Activated CD4-positive, alpha-beta T cell treated with anti-CD3 and anti-CD28 coated beads, Interleukin-2, amount 10 ng/mL, durations not matched to agents 7 days and 5 days (primary cell): ENCODE data around the gene SLX9. TPM values are rescaled to one million over a fixed set of nuclear protein-coding genes. Genes with fewer than 3 reads are reported as not detected.
A peak's percentile ranks its signal among the peaks of the same experiment; 100 is the strongest.

Source experiments
- CTCF ChIA-PET: fragments of 350-600 bp; sonication (Branson Sonifier 250); formaldehyde crosslinking; loops from one replicate; lab custom pipeline; 2021; ENCODE audit warnings: antibody characterized with exemption; lab: Charles Lee
- POLR2A ChIA-PET: fragments of 350-600 bp; sonication (Branson Sonifier 250); formaldehyde crosslinking; loops from one replicate; lab custom pipeline; 2021; ENCODE audit warnings: antibody characterized with exemption; lab: Charles Lee
- DNase-seq: peaks from one replicate; pipeline ENCODE4 v3.0.0-alpha.2; 2020
- H3K27ac Mint-ChIP-seq: one replicate; pipeline ENCODE4 v1.8.0; 2021; ENCODE audit warnings: mild to moderate bottlenecking, moderate library complexity, mixed read lengths
- H3K27me3 Mint-ChIP-seq: one replicate; pipeline ENCODE4 v1.8.0; 2021; ENCODE audit warnings: mixed read lengths
- H3K36me3 Mint-ChIP-seq: one replicate; pipeline ENCODE4 v1.8.0; 2021; ENCODE audit warnings: low read depth, mixed read lengths
- H3K4me1 Mint-ChIP-seq: one replicate; pipeline ENCODE4 v1.8.0; 2021; ENCODE audit warnings: mixed read lengths
- H3K4me3 Mint-ChIP-seq: one replicate; pipeline ENCODE4 v1.8.0; 2021; ENCODE audit warnings: mild to moderate bottlenecking, moderate library complexity, mixed read lengths
- H3K9me3 Mint-ChIP-seq: one replicate; pipeline ENCODE4 v1.8.0; 2021; ENCODE audit warnings: mixed read lengths
- total RNA-seq, 2 experiments: library from RNA; stranded (reverse); gene quantifications; one replicate each; pipeline ENCODE4 v1.2.3, GENCODE V29; 2021

The SLX9 gene
- total RNA-seq, 2 experiments from 2014 or later: 32.7 to 39.8 TPM

DNA sequence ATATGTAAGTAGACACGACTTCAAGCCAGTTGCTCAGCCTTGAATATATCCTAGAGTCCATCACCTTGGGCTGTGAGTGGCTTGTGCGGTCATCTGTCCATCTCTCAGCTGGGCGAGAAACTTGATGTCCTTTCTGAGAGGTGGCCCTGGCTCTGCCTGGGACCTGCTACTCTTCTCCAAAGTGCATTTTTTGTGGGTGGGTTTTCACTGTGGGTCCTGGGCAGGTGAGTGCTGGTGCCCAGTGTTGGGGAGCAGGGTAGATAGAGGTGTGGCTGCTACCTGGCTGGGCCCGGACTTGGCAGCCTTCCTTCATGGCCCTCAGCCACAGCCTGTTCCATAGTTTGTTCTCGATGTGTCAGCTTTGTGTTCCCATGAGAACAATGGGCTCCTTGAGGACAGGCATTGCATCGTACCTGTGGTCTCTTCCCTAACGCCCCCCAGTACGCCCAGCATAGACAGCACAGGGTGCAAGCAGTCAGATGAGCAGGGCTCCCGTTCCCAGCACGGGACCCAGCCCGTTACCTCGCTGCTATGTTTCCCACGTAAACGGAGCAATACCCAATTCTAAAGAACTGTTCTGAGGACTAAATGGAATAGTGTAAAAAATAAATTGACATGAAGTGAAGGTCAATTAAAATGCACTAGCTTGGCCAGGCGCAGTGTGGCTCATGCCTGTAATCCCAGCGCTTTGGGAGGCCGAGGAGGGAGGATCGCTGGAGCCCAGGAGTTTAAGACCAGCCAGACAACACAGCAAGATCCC, 877 bp upstream of the SLX9 start:
- Mint-ChIP-seq H3K4me3 (peak overlapping the region; percentile 83), H3K9me3 (no peaks in the 10 kb centered on the region), H3K27me3 (no peaks in the 10 kb centered on the region), H3K4me1 (peaks cover 44% of the 10 kb centered on the region), H3K36me3 (peaks cover 4% of the 10 kb centered on the region), H3K27ac (peak overlapping the region; percentile 85)
- POLR2A ChIA-PET: no interaction called here
- no peak for DNase-seq
- CTCF ChIA-PET: interaction anchor here (1.0 to 1.9 kb wide), 2 partner anchors 10 to 20 kb away, joined by 3 to 4 read pairs; no protein-coding TSS in a partner anchor

DNA sequence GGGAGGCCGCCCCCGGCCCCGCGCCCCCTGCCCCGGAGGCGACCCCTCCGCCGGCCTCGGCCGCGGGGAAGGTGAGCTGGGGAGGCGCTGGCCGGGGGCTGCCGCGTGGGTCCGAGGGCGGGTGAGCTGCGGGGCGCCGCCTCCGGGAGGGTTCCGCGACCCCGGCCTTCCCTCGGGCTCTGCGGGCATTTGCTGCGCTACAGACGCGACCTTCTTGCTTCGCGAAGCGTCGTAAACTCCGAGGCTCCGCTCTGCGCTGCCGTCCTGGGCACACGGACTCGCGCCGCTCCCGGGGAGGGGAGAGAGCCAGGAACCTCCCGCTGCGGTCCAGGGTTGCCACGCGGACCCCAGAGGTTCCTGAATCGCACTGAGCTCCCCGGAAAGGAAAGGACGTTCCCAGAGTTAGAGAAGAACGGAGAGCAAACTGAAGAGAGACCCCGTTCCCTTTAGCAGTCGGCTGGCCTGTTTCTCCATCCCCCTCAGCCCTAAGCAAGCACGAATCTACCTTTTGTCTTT, 345 bp downstream of the SLX9 start:
- H3K36me3 Mint-ChIP-seq: peaks cover 12% of the 10 kb centered on the region
- no peak for DNase-seq
- POLR2A ChIA-PET: interaction anchor here (0.7 kb wide), 1 partner anchor 197 kb away, joined by 3 read pairs; no protein-coding TSS in a partner anchor
- H3K4me3 Mint-ChIP-seq: peak overlapping the region; percentile 83
- peaks cover 46% of the 10 kb centered on the region for H3K4me1 Mint-ChIP-seq
- CTCF ChIA-PET: interaction anchor here (0.8 to 1.6 kb wide), 3 partner anchors 8 to 86 kb away, joined by 3 to 4 read pairs (median 4); no protein-coding TSS in a partner anchor
- no peaks in the 10 kb centered on the region for H3K27me3 Mint-ChIP-seq
- peak overlapping the region; percentile 84 for H3K27ac Mint-ChIP-seq
- H3K9me3 Mint-ChIP-seq: no peaks in the 10 kb centered on the region

DNA sequence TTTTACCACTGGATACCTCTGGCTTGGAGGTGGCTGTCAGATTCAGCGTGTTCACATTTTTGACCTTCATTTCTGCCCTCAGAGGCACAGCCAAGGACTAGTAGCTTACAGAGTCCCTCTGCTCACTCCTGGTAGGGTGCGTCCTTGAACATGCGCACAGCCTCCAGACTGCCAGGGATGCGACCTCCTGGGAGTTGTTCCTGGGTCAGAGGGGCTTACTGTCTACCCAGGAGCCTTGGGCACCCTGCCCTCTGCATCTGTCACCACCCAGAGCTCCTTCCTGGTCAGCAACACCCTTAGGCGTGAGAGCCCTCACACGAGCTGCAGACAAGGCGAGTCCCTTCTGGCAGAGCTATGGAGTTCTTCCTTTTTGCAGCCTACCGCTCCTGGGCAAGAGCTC, 1.7 kb downstream of the SLX9 start:
- H3K4me3 Mint-ChIP-seq: peak overlapping the region; percentile 81
- no peak overlapping the region for H3K27ac Mint-ChIP-seq
- H3K4me1 Mint-ChIP-seq: peaks cover 52% of the 10 kb centered on the region
- peaks cover 16% of the 10 kb centered on the region for H3K36me3 Mint-ChIP-seq
- no peak for DNase-seq
- ChIA-PET POLR2A (no interaction called here), CTCF (interaction anchor here (0.9 to 2.1 kb wide), 4 partner anchors 8 to 195 kb away, joined by 3 to 5 read pairs (median 4); no protein-coding TSS in a partner anchor)
- H3K9me3 Mint-ChIP-seq: no peaks in the 10 kb centered on the region
- no peaks in the 10 kb centered on the region for H3K27me3 Mint-ChIP-seq

GRCh38 chr21:44942566-44942965, 2.7 kb downstream of the SLX9 start:
- H3K4me1 Mint-ChIP-seq: peaks cover 52% of the 10 kb centered on the region

GRCh38 chr21:44943005-44943685, 3.3 kb downstream of the SLX9 start:
- Mint-ChIP-seq H3K9me3 (no peaks in the 10 kb centered on the region), H3K36me3 (peaks cover 20% of the 10 kb centered on the region), H3K4me1 (peaks cover 52% of the 10 kb centered on the region), H3K27me3 (no peaks in the 10 kb centered on the region), H3K27ac (no peak overlapping the region), H3K4me3 (no peak overlapping the region)
- ChIA-PET CTCF (interaction anchor here (1.1 to 2.1 kb wide), 3 partner anchors 15 to 193 kb away, joined by 3 to 5 read pairs (median 4); no protein-coding TSS in a partner anchor), POLR2A (no interaction called here)
- no peak for DNase-seq

More at GRCh38 chr21:44942566-44942965, 2.7 kb downstream of the SLX9 start:
- Mint-ChIP-seq H3K27me3 (no peaks in the 10 kb centered on the region), H3K36me3 (peaks cover 20% of the 10 kb centered on the region), H3K4me3 (no peak overlapping the region), H3K27ac (no peak overlapping the region), H3K9me3 (no peaks in the 10 kb centered on the region)
- ChIA-PET POLR2A (no interaction called here), CTCF (interaction anchor here (1.1 to 2.1 kb wide), 2 partner anchors 186 to 194 kb away, joined by 4 to 5 read pairs; no protein-coding TSS in a partner anchor)
- no peak for DNase-seq

DNA sequence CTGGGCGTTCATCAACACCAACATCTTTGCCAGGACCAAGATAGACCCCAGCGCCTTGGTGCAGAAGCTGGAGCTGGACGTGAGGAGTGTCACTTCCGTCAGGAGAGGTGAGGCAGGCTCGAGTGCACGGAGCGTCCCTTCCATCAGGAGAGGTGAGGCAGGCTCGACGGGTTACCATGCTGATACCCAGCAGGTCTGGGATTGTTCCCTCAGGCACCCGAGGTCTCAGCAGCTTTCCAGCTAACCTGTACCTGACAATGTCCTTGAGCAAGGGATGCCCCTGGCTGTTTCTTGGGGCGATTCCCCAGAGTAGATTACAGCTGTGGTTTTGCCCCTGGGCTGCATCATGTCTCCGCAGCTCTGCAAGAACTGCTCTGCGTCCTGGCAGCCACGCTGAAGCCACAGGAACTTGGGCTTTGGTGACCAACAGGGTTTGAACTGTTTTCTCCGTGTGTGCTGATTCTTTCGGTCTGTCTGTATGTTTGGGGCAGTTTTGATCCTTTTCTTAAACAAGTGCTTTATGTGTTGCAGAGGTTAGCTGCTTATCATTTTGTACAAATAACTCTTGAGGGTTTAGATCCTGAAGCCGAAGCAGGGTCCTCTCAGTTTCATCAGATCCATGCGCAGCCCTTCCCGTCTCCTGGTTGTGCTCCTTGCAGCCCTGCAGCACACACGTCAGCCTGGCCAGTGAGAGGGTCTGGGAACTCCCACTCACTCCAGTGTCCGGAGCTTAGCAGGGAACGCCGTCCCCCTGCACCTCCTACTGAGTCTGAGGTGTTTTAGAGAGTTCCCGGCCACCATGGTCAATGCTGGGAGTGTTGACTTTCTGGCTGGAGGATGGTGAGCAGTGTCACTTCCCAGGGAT, 4.1 kb downstream of the SLX9 start:
- no peak overlapping the region for H3K27ac Mint-ChIP-seq
- DNase-seq: no peak
- H3K9me3 Mint-ChIP-seq: no peaks in the 10 kb centered on the region
- no peak overlapping the region for H3K4me3 Mint-ChIP-seq
- POLR2A ChIA-PET: no interaction called here
- peaks cover 50% of the 10 kb centered on the region for H3K4me1 Mint-ChIP-seq
- CTCF ChIA-PET: interaction anchor here (1.2 to 2.8 kb wide), 3 partner anchors 14 to 194 kb away, joined by 3 to 16 read pairs (median 11); no protein-coding TSS in a partner anchor
- H3K27me3 Mint-ChIP-seq: no peaks in the 10 kb centered on the region
- H3K36me3 Mint-ChIP-seq: peaks cover 20% of the 10 kb centered on the region

- Mint-ChIP-seq H3K27me3 (no peaks in the 10 kb centered on the region), H3K4me1 (peaks cover 46% of the 10 kb centered on the region), H3K4me3 (no peak overlapping the region), H3K9me3 (no peaks in the 10 kb centered on the region), H3K27ac (peak overlapping the region; percentile 25), H3K36me3 (peaks cover 20% of the 10 kb centered on the region)
- DNase-seq: no peak
- CTCF ChIA-PET: interaction anchor here (1.2 to 2.8 kb wide), 3 partner anchors 13 to 193 kb away, joined by 3 to 16 read pairs (median 11); no protein-coding TSS in a partner anchor
- POLR2A ChIA-PET: no interaction called here
Observed at GRCh38 chr21:44944596-44944995, 4.8 kb downstream of the SLX9 start.

GRCh38 chr21:44946254-44947041, 6.6 kb downstream of the SLX9 start:
- no peaks in the 10 kb centered on the region for H3K9me3 Mint-ChIP-seq
- no peak for DNase-seq
- H3K4me1 Mint-ChIP-seq: peaks cover 36% of the 10 kb centered on the region
- ChIA-PET CTCF (interaction anchor here (0.8 to 2.8 kb wide), 4 partner anchors 13 to 194 kb away, joined by 3 to 16 read pairs (median 8); no protein-coding TSS in a partner anchor), POLR2A (no interaction called here)
- no peak overlapping the region for H3K27ac Mint-ChIP-seq
- peaks cover 20% of the 10 kb centered on the region for H3K36me3 Mint-ChIP-seq
- H3K4me3 Mint-ChIP-seq: no peak overlapping the region
- H3K27me3 Mint-ChIP-seq: no peaks in the 10 kb centered on the region

- H3K4me1 Mint-ChIP-seq: peaks cover 27% of the 10 kb centered on the region
- no peaks in the 10 kb centered on the region for H3K9me3 Mint-ChIP-seq
- DNase-seq: no peak
- no peak overlapping the region for H3K27ac Mint-ChIP-seq
- H3K27me3 Mint-ChIP-seq: no peaks in the 10 kb centered on the region
- CTCF ChIA-PET: interaction anchor here (0.8 to 3.8 kb wide), 10 partner anchors 11 to 193 kb away, joined by 3 to 30 read pairs (median 4); partner anchors contain the start of gene ITGB2
- H3K4me3 Mint-ChIP-seq: no peak overlapping the region
- H3K36me3 Mint-ChIP-seq: peaks cover 17% of the 10 kb centered on the region
- POLR2A ChIA-PET: no interaction called here
Observed at GRCh38 chr21:44947111-44947929, 7.5 kb downstream of the SLX9 start.

- ChIA-PET CTCF (interaction anchor here (0.8 to 3.8 kb wide), 9 partner anchors 10 to 203 kb away, joined by 3 to 30 read pairs (median 4); partner anchors contain the start of gene ITGB2), POLR2A (interaction anchor here (0.6 kb wide), 1 partner anchor 21 kb away, joined by 6 read pairs; no protein-coding TSS in a partner anchor)
- H3K4me1 Mint-ChIP-seq: peaks cover 21% of the 10 kb centered on the region
- H3K9me3 Mint-ChIP-seq: no peaks in the 10 kb centered on the region
- DNase-seq: no peak
- no peak overlapping the region for H3K27ac Mint-ChIP-seq
- peaks cover 16% of the 10 kb centered on the region for H3K36me3 Mint-ChIP-seq
- no peak overlapping the region for H3K4me3 Mint-ChIP-seq
- H3K27me3 Mint-ChIP-seq: no peaks in the 10 kb centered on the region
Observed at GRCh38 chr21:44947930-44948331, 8.1 kb downstream of the SLX9 start.
